SK-N-SH (cell line): ENCODE measurements around the gene MLC1. TPM values are rescaled to one million over a fixed set of nuclear protein-coding genes. Genes with fewer than 3 reads are reported as not detected.

ENCODE experiments used
- CTCF ChIA-PET: fragments of 300-600, 350-600 bp; formaldehyde crosslinking; extraction: SDS; loops from one replicate; lab custom pipeline; 2021; lab: Yijun Ruan, JAX
- POLR2A ChIA-PET: fragments of 350-600 bp; sonication (Branson Sonifier 250); formaldehyde crosslinking; extraction: SDS; loops from one replicate; lab custom pipeline; 2020; ENCODE audit warnings: antibody characterized with exemption, inconsistent platforms; lab: Yijun Ruan, JAX
- DNase-seq: peaks from one replicate; pipeline ENCODE4 v3.0.0; 2012
- H2AFZ ChIP-seq: fragments of 200-600 bp; sonication (generic); 2 replicates; pipeline ENCODE4 v1.8.1; 2016; ENCODE audit warnings: antibody characterized with exemption, mild to moderate bottlenecking, low read depth
- H3F3A ChIP-seq: fragments of 200-600 bp; sonication (generic); replicated peaks from 2 replicates; pipeline ENCODE3; 2016; ENCODE audit warnings: antibody characterized with exemption, mild to moderate bottlenecking; ENCODE audit not compliant: insufficient read depth
- H3K27ac ChIP-seq, 2 experiments: fragments of 200-500 bp in 1 of 2; fragments of 200-600 bp in 1 of 2; sonication (Bioruptor generic) in 1 of 2; sonication (generic), shearing (Covaris generic) in 1 of 2; 2 replicates each; pipeline versions ENCODE4 v1.5.1 to v1.6.1; 2014 to 2016; ENCODE audit warnings: low read depth in 2 of 2, inconsistent platforms in 1 of 2, low read length in 1 of 2, mild to moderate bottlenecking in 1 of 2, mixed read lengths in 1 of 2
- H3K27me3 ChIP-seq: fragments of 200-600 bp; sonication (generic), shearing (Covaris generic); 2 replicates; pipeline ENCODE4 v1.6.1; 2016; ENCODE audit warnings: mixed run types; ENCODE audit not compliant: insufficient read depth
- H3K36me3 ChIP-seq, 2 experiments: fragments of 200-500 bp in 1 of 2; fragments of 200-600 bp in 1 of 2; sonication (Bioruptor generic) in 1 of 2; sonication (generic) in 1 of 2; replicated peaks in 1 of 2; 2 replicates each; pipeline versions ENCODE3 to v1.5.1; 2014 to 2016; ENCODE audit warnings: low read length in 1 of 2, mild to moderate bottlenecking in 1 of 2; ENCODE audit not compliant: insufficient read depth in 2 of 2, control insufficient read depth in 1 of 2
- H3K4me1 ChIP-seq, 2 experiments: fragments of 200-500 bp in 1 of 2; fragments of 200-600 bp in 1 of 2; sonication (Bioruptor generic) in 1 of 2; sonication (generic), shearing (Covaris generic) in 1 of 2; 2 replicates each; pipeline versions ENCODE4 v1.5.1 to v1.6.1; 2014 to 2016; ENCODE audit warnings: low read depth in 1 of 2, low read length in 1 of 2, mixed run types in 1 of 2; ENCODE audit not compliant: insufficient read depth in 2 of 2, control insufficient read depth in 1 of 2
- H3K4me2 ChIP-seq: fragments of 200-600 bp; sonication (generic), shearing (Covaris generic); 2 replicates; pipeline ENCODE4 v1.6.1; 2017; ENCODE audit warnings: mixed run types
- H3K4me3 ChIP-seq, 2 experiments: fragments of 200-500 bp in 1 of 2; fragments of 200-600 bp in 1 of 2; sonication (Bioruptor generic) in 1 of 2; sonication (generic), shearing (Covaris generic) in 1 of 2; 2 replicates each; pipeline versions ENCODE4 v1.5.1 to v1.8.1; 2014 to 2016; ENCODE audit warnings: low read depth in 2 of 2, inconsistent platforms in 1 of 2, low read length in 1 of 2, mild to moderate bottlenecking in 1 of 2, mixed read lengths in 1 of 2, moderate library complexity in 1 of 2
- H3K79me2 ChIP-seq: fragments of 200-600 bp; sonication (generic); 2 replicates; pipeline ENCODE4 v1.8.1; 2017; ENCODE audit warnings: mild to moderate bottlenecking; ENCODE audit not compliant: insufficient read depth
- H3K9ac ChIP-seq: fragments of 200-600 bp; sonication (generic); 2 replicates; pipeline ENCODE4 v1.6.1; 2017; ENCODE audit warnings: mixed run types
- H3K9me2 ChIP-seq: fragments of 200-600 bp; sonication (generic); 2 replicates; pipeline ENCODE4 v1.6.1; 2017; ENCODE audit warnings: mixed run types
- H3K9me3 ChIP-seq: fragments of 200-600 bp; sonication (generic); 2 replicates; pipeline ENCODE4 v1.6.1; 2017; ENCODE audit warnings: mixed run types, mild to moderate bottlenecking, moderate library complexity
- H4K20me1 ChIP-seq: fragments of 200-600 bp; sonication (generic); 2 replicates; pipeline ENCODE4 v1.6.1; 2017; ENCODE audit warnings: mild to moderate bottlenecking, mixed run types; ENCODE audit not compliant: insufficient read depth
- CHD2 ChIP-seq: fragments of 150-350 bp; IDR thresholded peaks from 2 replicates; pipeline ENCODE4 v1.6.1; 2018; ENCODE audit warnings: low read length; ENCODE audit not compliant: partially characterized antibody
- CTCF ChIP-seq: fragments of 200-600 bp; sonication (generic); IDR thresholded peaks from 2 replicates; pipeline ENCODE4 v1.6.1; 2017; ENCODE audit warnings: antibody characterized with exemption, mild to moderate bottlenecking, moderate library complexity
- ELF1 ChIP-seq: IDR thresholded peaks from 2 replicates; pipeline ENCODE4 v1.4.0; 2012
- FOSL2 ChIP-seq: IDR thresholded peaks from 2 replicates; pipeline ENCODE4 v1.4.0; 2012; ENCODE audit warnings: low read depth, mild to moderate bottlenecking, moderate library complexity, borderline replicate concordance
- FOXJ3 ChIP-seq: sonication (generic); formaldehyde crosslinking; IDR thresholded peaks from 2 replicates; pipeline ENCODE4 v1.5.1; 2020; ENCODE audit warnings: mild to moderate bottlenecking, missing genetic modification reagents
- FOXM1 ChIP-seq: IDR thresholded peaks from 2 replicates; pipeline ENCODE4 v1.4.0; 2012; ENCODE audit warnings: low read depth, mild to moderate bottlenecking
- JUND ChIP-seq: IDR thresholded peaks from 2 replicates; pipeline ENCODE4 v1.4.0; 2012
- PBX3 ChIP-seq: IDR thresholded peaks from 2 replicates; pipeline ENCODE4; 2012
- POLR2AphosphoS5 ChIP-seq: IDR thresholded peaks from 2 replicates; pipeline ENCODE4 v1.6.1; 2012; ENCODE audit warnings: low read depth, low read length
- RCOR1 ChIP-seq: fragments of 150-350 bp; IDR thresholded peaks from 2 replicates; pipeline ENCODE4 v1.6.1; 2017; ENCODE audit warnings: antibody characterized with exemption, low read length
- SIN3A ChIP-seq: IDR thresholded peaks from 2 replicates; pipeline ENCODE4 v1.6.1; 2012; ENCODE audit warnings: low read depth, mild to moderate bottlenecking, low read length, moderate library complexity, borderline replicate concordance
- SMC3 ChIP-seq: IDR thresholded peaks from 2 replicates; pipeline ENCODE4 v1.6.1; 2012; ENCODE audit warnings: low read depth, low read length, improper control_type of control experiment
- TAF1 ChIP-seq: IDR thresholded peaks from 2 replicates; pipeline ENCODE4 v1.6.1; 2012; ENCODE audit warnings: low read depth, mild to moderate bottlenecking, low read length, moderate library complexity, borderline replicate concordance
- TEAD4 ChIP-seq: IDR thresholded peaks from 2 replicates; pipeline ENCODE4 v1.4.0; 2012; ENCODE audit warnings: mild to moderate bottlenecking, borderline replicate concordance; ENCODE audit not compliant: insufficient read depth
- WGBS: methylation state at CpG from one replicate; pipeline ENCODE4 v1.1.6; 2017; ENCODE audit warnings: low lambda C conversion rate; 5-methylcytosine and 5-hydroxymethylcytosine counted together
- polyA plus RNA-seq, 3 experiments: library from polyadenylated mRNA; depleted of rRNA; stranded (reverse); fragments of >200 nt; gene quantifications; 2 replicates each; pipeline ENCODE4 v1.2.3, GENCODE V29; 2012
- TF ChIP-seq, protein P1 (sequence below): fragments of 150-350 bp; IDR thresholded peaks from 2 replicates; pipeline ENCODE4 v1.6.1; 2016; ENCODE audit warnings: mild to moderate bottlenecking, low read depth, low read length
- TF ChIP-seq, protein P2 (sequence below): fragments of 150-350 bp; IDR thresholded peaks from 2 replicates; pipeline ENCODE4 v1.6.1; 2017; ENCODE audit warnings: antibody characterized with exemption, low read length, low read depth, borderline replicate concordance

Gene MLC1
- polyA plus RNA-seq, 1 of the 3 experiments (the other 2 are of a cell fraction) = not detected

GRCh38 chr22:50070366-50070765, 14.9 kb downstream of the MLC1 start:
- H3F3A ChIP-seq = no peaks in the 10 kb centered on the region
- H2AFZ ChIP-seq = no peak overlapping the region
- H3K79me2 ChIP-seq = no peaks in the 10 kb centered on the region
- H3K27ac ChIP-seq = no peak overlapping the region
- TF ChIP-seq FOSL2 (no peak), FOXM1 (no peak), TEAD4 (no peak), SMC3 (no peak), ELF1 (no peak), SIN3A (no peak), PBX3 (no peak), FOXJ3 (CRISPR knock-in tag) (no peak), POLR2AphosphoS5 (no peak), CHD2 (no peak), CTCF (no peak), JUND (no peak), RCOR1 (no peak), TAF1 (no peak)
- TF ChIP-seq, protein P1, sequence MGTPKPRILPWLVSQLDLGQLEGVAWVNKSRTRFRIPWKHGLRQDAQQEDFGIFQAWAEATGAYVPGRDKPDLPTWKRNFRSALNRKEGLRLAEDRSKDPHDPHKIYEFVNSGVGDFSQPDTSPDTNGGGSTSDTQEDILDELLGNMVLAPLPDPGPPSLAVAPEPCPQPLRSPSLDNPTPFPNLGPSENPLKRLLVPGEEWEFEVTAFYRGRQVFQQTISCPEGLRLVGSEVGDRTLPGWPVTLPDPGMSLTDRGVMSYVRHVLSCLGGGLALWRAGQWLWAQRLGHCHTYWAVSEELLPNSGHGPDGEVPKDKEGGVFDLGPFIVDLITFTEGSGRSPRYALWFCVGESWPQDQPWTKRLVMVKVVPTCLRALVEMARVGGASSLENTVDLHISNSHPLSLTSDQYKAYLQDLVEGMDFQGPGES = no peak
- TF ChIP-seq, protein P2, sequence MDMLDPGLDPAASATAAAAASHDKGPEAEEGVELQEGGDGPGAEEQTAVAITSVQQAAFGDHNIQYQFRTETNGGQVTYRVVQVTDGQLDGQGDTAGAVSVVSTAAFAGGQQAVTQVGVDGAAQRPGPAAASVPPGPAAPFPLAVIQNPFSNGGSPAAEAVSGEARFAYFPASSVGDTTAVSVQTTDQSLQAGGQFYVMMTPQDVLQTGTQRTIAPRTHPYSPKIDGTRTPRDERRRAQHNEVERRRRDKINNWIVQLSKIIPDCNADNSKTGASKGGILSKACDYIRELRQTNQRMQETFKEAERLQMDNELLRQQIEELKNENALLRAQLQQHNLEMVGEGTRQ = no peak
- H3K4me3 ChIP-seq = no peak overlapping the region
- 73% methylated on average over 5 of the region's 8 CpGs for WGBS
- no peaks in the 10 kb centered on the region for H3K9me3 ChIP-seq
- H3K9ac ChIP-seq = no peak overlapping the region
- POLR2A ChIA-PET = no interaction called here
- H4K20me1 ChIP-seq = no peaks in the 10 kb centered on the region
- no peaks in the 10 kb centered on the region for H3K36me3 ChIP-seq
- H3K4me1 ChIP-seq = no peaks in the 10 kb centered on the region; a peak in 1 of 4 replicates
- H3K27me3 ChIP-seq = 0 out of 2 replicates have a peak, but pooled peaks cover 3% of the 10 kb centered on the region
- CTCF ChIA-PET = interaction anchor here (1.2 kb wide), 1 partner anchor 40 kb away, joined by 3 read pairs; no protein-coding TSS in a partner anchor
- no peak overlapping the region for H3K4me2 ChIP-seq
- H3K9me2 ChIP-seq = no peaks in the 10 kb centered on the region
- DNase-seq = no peak
